Lung (tissue), 12 donors: Measurements from ENCODE around the gene PGK2. TPM values are rescaled to one million over a fixed set of nuclear protein-coding genes. Genes with fewer than 3 reads are reported as not detected.

Experiments used
- ATAC-seq: fragments of 200-7000 bp; cut with Tn5 transposase; one replicate; pipeline ENCODE4 v1.9.1; 2020; ENCODE audit warnings: moderate number of reproducible peaks; ENCODE audit not compliant: insufficient read depth, low FRiP score
- DNase-seq, 3 donors: peaks; one replicate each; pipeline ENCODE4 v3.0.0-alpha.2; 2013 to 2017
- H3K27ac ChIP-seq, 2 donors: one replicate each; pipeline ENCODE4 v1.5.1; 2013; ENCODE audit warnings: mild to moderate bottlenecking in 2 of 2, moderate library complexity in 2 of 2, control low read depth in 1 of 2, inconsistent platforms in 1 of 2, low read depth in 1 of 2, low read length in 1 of 2
- H3K27me3 ChIP-seq, 3 donors: one replicate each; pipeline ENCODE4 v1.5.1; 2013; ENCODE audit warnings: low read length in 2 of 3; ENCODE audit not compliant: control insufficient read depth in 3 of 3, insufficient read depth in 3 of 3
- H3K36me3 ChIP-seq, 4 donors: one replicate each; pipeline ENCODE4 v1.5.1; 2013; ENCODE audit warnings: low read length in 4 of 4, mild to moderate bottlenecking in 1 of 4, moderate library complexity in 1 of 4; ENCODE audit not compliant: control insufficient read depth in 4 of 4, insufficient read depth in 4 of 4
- H3K4me1 ChIP-seq, 5 donors: one replicate each; pipeline ENCODE4 v1.5.1; 2013; ENCODE audit warnings: low read length in 5 of 5, mild to moderate bottlenecking in 2 of 5, moderate library complexity in 1 of 5; ENCODE audit not compliant: control insufficient read depth in 5 of 5, insufficient read depth in 5 of 5
- H3K4me3 ChIP-seq: one replicate; pipeline ENCODE4 v1.5.1; 2013; ENCODE audit warnings: mild to moderate bottlenecking, control low read depth, moderate library complexity
- H3K9ac ChIP-seq, 2 donors: one replicate each; pipeline ENCODE4 v1.5.1; 2013; ENCODE audit warnings: low read length in 2 of 2, control low read depth in 1 of 2; ENCODE audit not compliant: insufficient read depth in 1 of 2
- H3K9me3 ChIP-seq, 4 donors: one replicate each; pipeline ENCODE4 v1.5.1; 2013; ENCODE audit warnings: low read length in 3 of 4, mild to moderate bottlenecking in 1 of 4, moderate library complexity in 1 of 4; ENCODE audit not compliant: control insufficient read depth in 4 of 4, insufficient read depth in 3 of 4
- CTCF ChIP-seq: IDR thresholded peaks from 2 replicates; pipeline ENCODE4 v1.5.1; 2012; ENCODE audit warnings: mild to moderate bottlenecking; ENCODE audit errors: control extremely low read depth, extremely low read depth
- WGBS, 2 donors: extraction: QIAGEN DNeasy Blood & Tissue Kit; methylation state at CpG; one replicate each; pipeline ENCODE4 v1.1.7; 2013; 5-methylcytosine and 5-hydroxymethylcytosine counted together
- polyA plus RNA-seq, 2 donors: library from polyadenylated mRNA; stranded (reverse); fragments of 200-250 nt; gene quantifications; one replicate each; pipeline ENCODE4 v1.2.1, GENCODE V29; 2013
- total RNA-seq, 2 donors: library from RNA; depleted of rRNA in 1 of 2; stranded (reverse); fragments of >200 nt in 1 of 2; gene quantifications; one replicate each; pipeline ENCODE4 v1.2.1, GENCODE V29; 2014 to 2021
- donor health status: control.
- donor health status: control.
- donor health status: Bipolar disorder and iron deficiency.
- donor health status: healthy.
- donor health status: DM: yes; HTN: yes; CAD: no.

PGK2 gene
- total and polyA plus RNA-seq, 4 donors: not detected

DNA sequence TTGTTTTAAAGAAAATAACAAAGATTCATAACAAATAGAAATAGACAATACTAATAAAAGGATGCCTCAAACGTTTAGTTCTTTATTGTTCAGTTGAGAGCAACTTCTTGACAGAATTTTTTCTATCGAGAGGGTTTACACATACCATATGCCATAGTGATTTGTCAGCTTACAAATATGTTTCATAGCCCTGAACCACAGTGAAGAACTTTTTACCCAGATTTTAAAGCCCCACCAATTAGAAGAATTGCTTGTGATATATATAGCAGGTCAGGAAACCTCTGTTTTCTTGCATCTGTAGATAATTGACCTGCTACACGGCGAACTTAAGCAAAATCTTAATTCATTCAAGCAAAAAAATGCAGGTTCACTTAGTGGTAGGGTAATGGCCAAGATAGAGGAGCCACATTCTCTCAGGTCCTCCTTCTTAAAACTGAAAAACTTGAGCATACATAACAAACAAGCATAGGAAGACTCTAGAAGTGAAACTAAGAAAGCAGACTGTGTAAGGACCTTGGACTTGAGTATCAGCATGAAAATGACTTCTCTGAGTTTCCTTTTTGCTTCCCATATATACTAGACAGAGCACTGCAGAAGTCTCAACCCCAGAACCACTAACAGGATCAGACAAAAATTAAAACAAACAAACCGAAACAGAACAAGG, 39.8 kb upstream of the PGK2 start:
- WGBS, 2 donors: 22 to 48% methylated on average over 5 of the region's 5 CpGs
- ATAC-seq: no peak
- Histone ChIP-seq H3K9ac (no peak overlapping the region), H3K9me3 (no peaks in the 10 kb centered on the region), H3K27ac (no peak overlapping the region), H3K4me1 (no peaks in the 10 kb centered on the region), H3K4me3 (no peak overlapping the region), H3K27me3 (no peaks in the 10 kb centered on the region), H3K36me3 (no peaks in the 10 kb centered on the region)
- TF ChIP-seq CTCF: no peak
- no peak for DNase-seq

GRCh38 chr6:49815166-49815565, 28.1 kb upstream of the PGK2 start:
- Histone ChIP-seq H3K4me1 (no peaks in the 10 kb centered on the region), H3K4me3 (no peak overlapping the region), H3K27ac (no peak overlapping the region), H3K9ac (no peak overlapping the region), H3K36me3 (no peaks in the 10 kb centered on the region), H3K27me3 (no peaks in the 10 kb centered on the region), H3K9me3 (no peaks in the 10 kb centered on the region)
- no peak for TF ChIP-seq CTCF
- ATAC-seq: no peak
- WGBS, 2 donors: 86 to 90% methylated on average over 2 of the region's 2 CpGs
- DNase-seq: no peak

DNA sequence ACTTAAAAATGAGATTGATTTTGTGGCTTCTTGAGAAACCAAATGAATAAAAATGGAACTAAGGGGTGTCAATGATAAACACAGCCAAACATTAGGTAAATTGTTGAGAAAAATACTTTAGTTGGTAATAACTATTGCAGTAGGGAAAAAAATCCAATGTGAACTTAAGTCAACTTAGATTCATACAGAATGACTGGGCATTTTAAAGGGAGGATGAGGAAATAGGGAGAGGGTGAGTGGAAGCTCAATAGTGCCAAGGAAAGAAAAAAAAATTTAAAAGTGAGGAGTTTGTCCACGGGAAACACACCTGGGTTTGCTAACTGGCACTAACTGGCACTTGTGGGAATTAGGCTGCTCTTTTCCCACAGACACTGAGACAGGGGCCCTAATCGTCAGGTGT, 26.2 kb upstream of the PGK2 start:
- no peak for ATAC-seq
- no peak overlapping the region for H3K4me3 ChIP-seq
- no peak for DNase-seq
- TF ChIP-seq CTCF: no peak
- no peaks in the 10 kb centered on the region for H3K27me3 ChIP-seq
- no peak overlapping the region for H3K9ac ChIP-seq
- WGBS, 2 donors: 64 to 86% methylated on average over 2 of the region's 2 CpGs
- no peak overlapping the region for H3K27ac ChIP-seq
- H3K36me3 ChIP-seq: no peaks in the 10 kb centered on the region
- H3K4me1 ChIP-seq: no peaks in the 10 kb centered on the region
- H3K9me3 ChIP-seq: peaks cover 0 to 3% (median 0%) of the 10 kb centered on the region in 4 donors

GRCh38 chr6:49806145-49806544, 19.1 kb upstream of the PGK2 start:
- Histone ChIP-seq H3K27ac (no peak overlapping the region), H3K9me3 (peaks cover 0 to 3% (median under 1%) of the 10 kb centered on the region in 4 donors), H3K9ac (no peak overlapping the region), H3K4me3 (no peak overlapping the region), H3K27me3 (no peaks in the 10 kb centered on the region), H3K36me3 (no peaks in the 10 kb centered on the region), H3K4me1 (no peaks in the 10 kb centered on the region)
- DNase-seq (no peak), ATAC-seq (no peak)
- WGBS, 2 donors: 86 to 95% methylated on average over 4 of the region's 4 CpGs
- TF ChIP-seq CTCF: no peak
